Stimulated activated CD4-positive, alpha-beta T cell treated with anti-CD3 and anti-CD28 coated beads, Interleukin-4, amount 100 ng/mL, for 1 hour (primary cell): Measurements from ENCODE around the gene COA7.

Experiments
- DNase-seq: peaks from one replicate; pipeline ENCODE4 v3.0.0-alpha.2; 2020

The COA7 gene

GRCh38 chr1:52667984-52668383 is 30.2 kb downstream of the COA7 start:
- DNase-seq: no peak

GRCh38 chr1:52667290-52667689 is 30.9 kb downstream of the COA7 start:
- DNase-seq: no peak

GRCh38 chr1:52665006-52665941 is 32.9 kb downstream of the COA7 start:
- no peak for DNase-seq

GRCh38 chr1:52663716-52664115 is 34.4 kb downstream of the COA7 start:
- no peak for DNase-seq

GRCh38 chr1:52662645-52663313 is 35.4 kb downstream of the COA7 start:
- no peak for DNase-seq

- DNase-seq: no peak
These were observed 37.3 kb downstream of the COA7 start for GRCh38 chr1:52660807-52661206.

GRCh38 chr1:52659851-52660596 is 38.1 kb downstream of the COA7 start:
- no peak for DNase-seq

GRCh38 chr1:52659356-52659755 is 38.8 kb downstream of the COA7 start:
- no peak for DNase-seq

GRCh38 chr1:52658795-52659194 is 39.4 kb downstream of the COA7 start:
- no peak for DNase-seq

GRCh38 chr1:52657702-52658101 is 40.4 kb downstream of the COA7 start:
- no peak for DNase-seq

- DNase-seq: no peak
These were observed 44.1 kb downstream of the COA7 start for GRCh38 chr1:52654063-52654462.

- no peak for DNase-seq
These were observed 44.8 kb downstream of the COA7 start for GRCh38 chr1:52653207-52653849.

GRCh38 chr1:52651904-52652303 is 46.2 kb downstream of the COA7 start:
- no peak for DNase-seq

- no peak for DNase-seq
These were observed 52.9 kb downstream of the COA7 start for GRCh38 chr1:52645261-52645660.

- no peak for DNase-seq
These were observed 56.8 kb downstream of the COA7 start for GRCh38 chr1:52641307-52641706.

GRCh38 chr1:52640697-52641096 is 57.5 kb downstream of the COA7 start:
- no peak for DNase-seq

- no peak for DNase-seq
These were observed 60.2 kb downstream of the COA7 start for GRCh38 chr1:52637946-52638345.

- DNase-seq: peak; percentile 46
These were observed 61.1 kb downstream of the COA7 start for GRCh38 chr1:52636721-52637695.

- DNase-seq: no peak
These were observed 62.6 kb downstream of the COA7 start for GRCh38 chr1:52635321-52636089.
